Activated CD8-positive, alpha-beta memory T cell treated with anti-CD3 and anti-CD28 coated beads for 4 hours (primary cell): ENCODE measurements around the gene PEX5L.
"Not testable (repeated sequence)": the region's sequence is repeated elsewhere in the genome, so short reads cannot be mapped to it uniquely, and the experiment has no call there.

Experiments
- DNase-seq, 2 donors: peaks; one replicate each; pipeline ENCODE4 v3.0.0-alpha.2; 2020; ENCODE audit warnings: low read depth in 2 of 2

Gene PEX5L

GRCh38 chr3:179840985-179841384 is 195.8 kb downstream of the PEX5L start:
- no peak for DNase-seq

- no peak for DNase-seq
Observed at GRCh38 chr3:179837374-179837773, 199.4 kb downstream of the PEX5L start.

- no peak for DNase-seq
Observed at GRCh38 chr3:179833294-179833693, 203.4 kb downstream of the PEX5L start.

- DNase-seq, result no peak
Observed at GRCh38 chr3:179832333-179832854, 204.3 kb downstream of the PEX5L start.

- DNase-seq, result no peak
Observed at GRCh38 chr3:179829401-179829800, 207.3 kb downstream of the PEX5L start.

- DNase-seq, result no peak
Observed at GRCh38 chr3:179828738-179829137, 208.0 kb downstream of the PEX5L start.

GRCh38 chr3:179826247-179826637 is 210.5 kb downstream of the PEX5L start:
- no peak for DNase-seq

GRCh38 chr3:179825527-179826246 is 211.1 kb downstream of the PEX5L start:
- no peak for DNase-seq

- DNase-seq, result no peak
Observed at GRCh38 chr3:179822296-179822695, 214.4 kb downstream of the PEX5L start.

GRCh38 chr3:179819379-179819778 is 217.4 kb downstream of the PEX5L start:
- no peak for DNase-seq

GRCh38 chr3:179812096-179812382 is 224.7 kb downstream of the PEX5L start:
- DNase-seq, result no peak

GRCh38 chr3:179811321-179812095 is 225.2 kb downstream of the PEX5L start:
- DNase-seq, result no peak

GRCh38 chr3:179809639-179810038 is 227.1 kb downstream of the PEX5L start:
- DNase-seq, result no peak

- no peak for DNase-seq
Observed at GRCh38 chr3:179807588-179807987, 229.1 kb downstream of the PEX5L start.

GRCh38 chr3:179806177-179806576 is 230.6 kb downstream of the PEX5L start:
- no peak for DNase-seq

GRCh38 chr3:179801856-179802255 is 234.9 kb downstream of the PEX5L start:
- DNase-seq, result no peak

GRCh38 chr3:179801263-179801662 is 235.5 kb downstream of the PEX5L start:
- no peak for DNase-seq

GRCh38 chr3:179797192-179797591 is 239.5 kb downstream of the PEX5L start:
- no peak for DNase-seq

- DNase-seq, result no peak
Observed at GRCh38 chr3:179796421-179796820, 240.3 kb downstream of the PEX5L start.

GRCh38 chr3:179794355-179794754 is 242.4 kb downstream of the PEX5L start:
- DNase-seq, result no peak

- DNase-seq, result no peak
Observed at GRCh38 chr3:179791793-179792192, 244.9 kb downstream of the PEX5L start.

GRCh38 chr3:179788996-179789395 is 247.7 kb downstream of the PEX5L start:
- DNase-seq, result no peak

- DNase-seq, result not testable (repeated sequence)
Observed at GRCh38 chr3:179782841-179783240, 253.9 kb downstream of the PEX5L start.
